Measurements from ENCODE around the gene PHETA1. TPM values are rescaled to one million over a fixed set of nuclear protein-coding genes. Genes with fewer than 3 reads are reported as not detected.

The PHETA1 gene, protein sequence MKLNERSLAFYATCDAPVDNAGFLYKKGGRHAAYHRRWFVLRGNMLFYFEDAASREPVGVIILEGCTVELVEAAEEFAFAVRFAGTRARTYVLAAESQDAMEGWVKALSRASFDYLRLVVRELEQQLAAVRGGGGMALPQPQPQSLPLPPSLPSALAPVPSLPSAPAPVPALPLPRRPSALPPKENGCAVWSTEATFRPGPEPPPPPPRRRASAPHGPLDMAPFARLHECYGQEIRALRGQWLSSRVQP
- polyA plus RNA-seq (2013, experiment 1 of 4) = 11.7 TPM
- 11.6 TPM for polyA plus RNA-seq (2013, experiment 2 of 4)
- 9.0 TPM for polyA plus RNA-seq (2013, experiment 3 of 4)
- polyA plus RNA-seq (2013, experiment 4 of 4) = 10.1 TPM

DNA sequence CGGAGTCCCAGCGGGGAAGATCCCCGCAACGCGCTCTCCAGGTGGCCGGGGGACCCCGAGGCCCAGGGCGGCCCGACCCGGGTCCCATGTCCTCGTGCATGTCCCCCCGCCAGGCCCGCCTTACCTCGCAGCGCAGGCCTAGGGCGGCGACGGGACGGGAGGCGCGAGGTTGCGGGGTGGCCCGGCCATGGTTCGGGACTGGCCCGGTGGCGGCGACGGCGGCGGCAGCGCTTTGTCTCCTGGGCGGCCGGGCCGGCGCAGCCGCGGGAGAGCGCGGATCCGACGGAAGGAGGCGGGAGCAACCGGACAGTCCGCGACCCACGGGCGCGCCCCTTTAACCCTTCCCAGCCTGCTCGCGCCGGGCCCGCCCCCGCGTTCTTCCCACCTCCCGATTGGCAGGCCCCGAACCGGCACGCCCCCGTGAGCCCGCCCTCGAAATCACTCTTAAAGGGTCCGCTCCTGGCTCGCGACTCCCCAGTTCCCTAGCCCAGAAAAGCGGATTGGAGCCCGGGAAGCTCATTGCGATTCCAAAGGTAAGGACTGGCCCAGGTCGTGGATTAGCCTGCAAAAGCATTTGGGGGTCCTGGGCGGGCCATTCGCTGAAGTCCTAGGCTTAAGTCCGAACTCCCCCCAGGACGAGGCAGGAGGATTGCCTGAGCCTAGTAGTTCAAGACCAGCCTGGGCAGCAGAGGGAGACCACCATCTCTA, at the start of gene PHETA1:
TSS of gene PHETA1 (minus strand) at position 308 of the 708 bp plus-strand sequence. CDS start 5,668 bp downstream, outside the sequence.
- Histone ChIP-seq H3K27ac (ENCODE audit: insufficient read depth, low read depth, low read length, poor library complexity, severe bottlenecking) (no peak within 1 kb of the TSS), H3K36me3 (ENCODE audit: control insufficient read depth, insufficient read depth, low read length) (no peaks in the 10 kb centered on the region), H3K27me3 (ENCODE audit: control insufficient read depth, insufficient read depth, low read length, poor library complexity, severe bottlenecking) (peaks cover 23% of the 10 kb centered on the region), H3K9me3 (ENCODE audit: control insufficient read depth, low read length) (no peaks in the 10 kb centered on the region), H3K4me1 (ENCODE audit: control insufficient read depth, insufficient read depth, low read length) (no peaks in the 10 kb centered on the region), H3K4me3 (ENCODE audit: insufficient read depth, low read depth, low read length) (peak within 1 kb of the TSS; percentile 90)
- WGBS, 2 experiments = 1% methylated on average over 72 of the region's 72 CpGs

- H3K27ac ChIP-seq (ENCODE audit: insufficient read depth, low read depth, low read length, poor library complexity, severe bottlenecking) = no peak overlapping the region
- 96% methylated on average over 30 of the region's 30 CpGs for WGBS, 2 experiments
- no peaks in the 10 kb centered on the region for H3K4me1 ChIP-seq (ENCODE audit: control insufficient read depth, insufficient read depth, low read length)
- no peaks in the 10 kb centered on the region for H3K36me3 ChIP-seq (ENCODE audit: control insufficient read depth, insufficient read depth, low read length)
- no peak overlapping the region for H3K4me3 ChIP-seq (ENCODE audit: insufficient read depth, low read depth, low read length)
- no peaks in the 10 kb centered on the region for H3K9me3 ChIP-seq (ENCODE audit: control insufficient read depth, low read length)
- H3K27me3 ChIP-seq (ENCODE audit: control insufficient read depth, insufficient read depth, low read length, poor library complexity, severe bottlenecking) = no peaks in the 10 kb centered on the region
Measured at GRCh38 chr12:111418594-111418880, 49.6 kb upstream of the PHETA1 start.

DNA sequence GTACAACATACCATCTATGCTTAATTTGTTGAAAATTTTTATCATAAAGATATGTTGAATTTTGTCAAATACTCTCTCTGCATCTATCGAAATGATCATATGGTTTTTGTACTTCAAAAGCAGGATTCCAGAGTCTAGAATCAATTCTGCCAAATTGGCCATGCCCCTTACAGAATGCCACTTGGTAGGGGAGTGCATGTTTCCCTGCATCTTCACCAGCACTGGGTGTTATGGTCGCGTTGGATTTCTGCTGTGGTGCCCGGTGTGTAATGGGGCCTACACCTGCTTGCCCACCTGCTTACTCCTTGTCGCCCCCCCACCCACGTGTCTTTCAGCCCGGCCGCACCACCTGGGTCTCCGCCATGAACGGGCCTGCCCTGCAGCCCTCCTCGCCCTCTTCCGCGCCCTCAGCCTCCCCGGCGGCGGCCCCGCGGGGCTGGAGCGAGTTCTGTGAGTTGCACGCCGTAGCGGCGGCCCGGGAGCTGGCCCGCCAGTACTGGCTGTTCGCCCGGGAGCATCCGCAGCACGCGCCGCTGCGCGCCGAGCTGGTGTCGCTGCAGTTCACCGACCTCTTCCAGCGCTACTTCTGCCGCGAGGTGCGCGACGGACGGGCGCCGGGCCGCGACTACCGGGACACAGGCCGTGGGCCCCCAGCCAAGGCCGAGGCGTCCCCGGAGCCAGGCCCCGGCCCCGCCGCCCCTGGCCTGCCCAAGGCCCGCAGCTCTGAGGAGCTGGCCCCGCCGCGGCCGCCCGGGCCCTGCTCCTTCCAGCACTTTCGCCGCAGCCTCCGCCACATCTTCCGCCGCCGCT, 49.1 kb upstream of the PHETA1 start:
- 97% methylated on average over 67 of the region's 67 CpGs for WGBS, 2 experiments
- Histone ChIP-seq H3K9me3 (ENCODE audit: control insufficient read depth, low read length) (no peaks in the 10 kb centered on the region), H3K4me3 (ENCODE audit: insufficient read depth, low read depth, low read length) (no peak overlapping the region), H3K27ac (ENCODE audit: insufficient read depth, low read depth, low read length, poor library complexity, severe bottlenecking) (no peak overlapping the region), H3K4me1 (ENCODE audit: control insufficient read depth, insufficient read depth, low read length) (no peaks in the 10 kb centered on the region), H3K36me3 (ENCODE audit: control insufficient read depth, insufficient read depth, low read length) (no peaks in the 10 kb centered on the region), H3K27me3 (ENCODE audit: control insufficient read depth, insufficient read depth, low read length, poor library complexity, severe bottlenecking) (no peaks in the 10 kb centered on the region)

- H3K4me1 ChIP-seq (ENCODE audit: control insufficient read depth, insufficient read depth, low read length) = peaks cover 3% of the 10 kb centered on the region
Measured at GRCh38 chr12:111417290-111417689, 48.4 kb upstream of the PHETA1 start.

GRCh38 chr12:111414711-111415252, 45.9 kb upstream of the PHETA1 start:
- no peaks in the 10 kb centered on the region for H3K27me3 ChIP-seq (ENCODE audit: control insufficient read depth, insufficient read depth, low read length, poor library complexity, severe bottlenecking)
- 91 to 93% methylated on average over 7 of the region's 7 CpGs for WGBS, 2 experiments
- no peak overlapping the region for H3K27ac ChIP-seq (ENCODE audit: insufficient read depth, low read depth, low read length, poor library complexity, severe bottlenecking)
- H3K4me1 ChIP-seq (ENCODE audit: control insufficient read depth, insufficient read depth, low read length) = peaks cover 24% of the 10 kb centered on the region
- H3K36me3 ChIP-seq (ENCODE audit: control insufficient read depth, insufficient read depth, low read length) = no peaks in the 10 kb centered on the region
- H3K4me3 ChIP-seq (ENCODE audit: insufficient read depth, low read depth, low read length) = no peak overlapping the region
- H3K9me3 ChIP-seq (ENCODE audit: control insufficient read depth, low read length) = no peaks in the 10 kb centered on the region

More at GRCh38 chr12:111417290-111417689, 48.4 kb upstream of the PHETA1 start:
- H3K4me3 ChIP-seq (ENCODE audit: insufficient read depth, low read depth, low read length) = no peak overlapping the region
- H3K27ac ChIP-seq (ENCODE audit: insufficient read depth, low read depth, low read length, poor library complexity, severe bottlenecking) = no peak overlapping the region
- H3K27me3 ChIP-seq (ENCODE audit: control insufficient read depth, insufficient read depth, low read length, poor library complexity, severe bottlenecking) = no peaks in the 10 kb centered on the region
- no peaks in the 10 kb centered on the region for H3K9me3 ChIP-seq (ENCODE audit: control insufficient read depth, low read length)
- no peaks in the 10 kb centered on the region for H3K36me3 ChIP-seq (ENCODE audit: control insufficient read depth, insufficient read depth, low read length)
- WGBS, 2 experiments = 94 to 97% methylated on average over 2 of the region's 2 CpGs

GRCh38 chr12:111413442-111414086, 44.7 kb upstream of the PHETA1 start:
- no peak overlapping the region for H3K27ac ChIP-seq (ENCODE audit: insufficient read depth, low read depth, low read length, poor library complexity, severe bottlenecking)
- H3K36me3 ChIP-seq (ENCODE audit: control insufficient read depth, insufficient read depth, low read length) = no peaks in the 10 kb centered on the region
- H3K4me3 ChIP-seq (ENCODE audit: insufficient read depth, low read depth, low read length) = no peak overlapping the region
- 81 to 83% methylated on average over 12 of the region's 12 CpGs for WGBS, 2 experiments
- H3K9me3 ChIP-seq (ENCODE audit: control insufficient read depth, low read length) = no peaks in the 10 kb centered on the region
- H3K27me3 ChIP-seq (ENCODE audit: control insufficient read depth, insufficient read depth, low read length, poor library complexity, severe bottlenecking) = no peaks in the 10 kb centered on the region
- H3K4me1 ChIP-seq (ENCODE audit: control insufficient read depth, insufficient read depth, low read length) = peaks cover 26% of the 10 kb centered on the region

DNA sequence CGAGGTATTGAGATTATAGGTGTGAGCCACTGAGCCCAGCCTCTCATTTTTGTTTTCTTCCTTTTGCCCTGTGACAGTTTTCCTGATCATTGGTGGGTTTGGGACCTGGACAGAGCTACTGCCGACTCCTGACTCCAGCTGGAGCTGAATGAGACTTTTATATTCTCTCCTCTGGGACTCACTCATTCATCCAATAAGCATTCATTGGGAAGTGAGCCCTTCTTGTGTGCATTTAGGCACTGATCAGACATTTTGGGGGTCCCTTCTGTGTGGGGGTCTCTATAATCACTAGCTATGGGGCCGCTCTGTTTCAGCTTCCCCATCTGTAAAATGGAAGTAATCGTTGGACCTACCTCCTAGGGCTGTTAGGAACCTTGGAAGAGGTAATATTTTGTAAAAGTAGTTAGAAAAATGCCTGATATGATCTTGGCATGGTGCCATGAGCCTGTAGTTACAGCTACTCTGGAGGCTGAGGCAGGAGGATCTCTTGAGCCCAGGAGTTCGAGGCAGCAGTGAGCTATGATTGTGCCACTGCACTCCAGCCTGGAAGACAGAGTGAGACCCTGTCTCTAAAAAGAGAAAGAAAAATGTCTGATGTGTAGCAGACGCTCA, 44.0 kb upstream of the PHETA1 start:
- 79% methylated on average over 6 of the region's 6 CpGs for WGBS, 2 experiments

GRCh38 chr12:111412007-111412829, 43.3 kb upstream of the PHETA1 start:
- 33 to 36% methylated on average over 15 of the region's 15 CpGs for WGBS, 2 experiments
- Histone ChIP-seq H3K27me3 (ENCODE audit: control insufficient read depth, insufficient read depth, low read length, poor library complexity, severe bottlenecking) (no peaks in the 10 kb centered on the region), H3K4me1 (ENCODE audit: control insufficient read depth, insufficient read depth, low read length) (peaks cover 30% of the 10 kb centered on the region), H3K4me3 (ENCODE audit: insufficient read depth, low read depth, low read length) (no peak overlapping the region), H3K9me3 (ENCODE audit: control insufficient read depth, low read length) (no peaks in the 10 kb centered on the region), H3K36me3 (ENCODE audit: control insufficient read depth, insufficient read depth, low read length) (no peaks in the 10 kb centered on the region), H3K27ac (ENCODE audit: insufficient read depth, low read depth, low read length, poor library complexity, severe bottlenecking) (peak overlapping the region; percentile 64)

More for the DNA sequence above, 44.0 kb upstream of the PHETA1 start:
- Histone ChIP-seq H3K27ac (ENCODE audit: insufficient read depth, low read depth, low read length, poor library complexity, severe bottlenecking) (no peak overlapping the region), H3K9me3 (ENCODE audit: control insufficient read depth, low read length) (no peaks in the 10 kb centered on the region), H3K36me3 (ENCODE audit: control insufficient read depth, insufficient read depth, low read length) (no peaks in the 10 kb centered on the region), H3K4me3 (ENCODE audit: insufficient read depth, low read depth, low read length) (no peak overlapping the region), H3K4me1 (ENCODE audit: control insufficient read depth, insufficient read depth, low read length) (peaks cover 26% of the 10 kb centered on the region), H3K27me3 (ENCODE audit: control insufficient read depth, insufficient read depth, low read length, poor library complexity, severe bottlenecking) (no peaks in the 10 kb centered on the region)
